Fibroblast of mammary gland (primary cell): ENCODE measurements around the gene PIGT.

Experiments
- DNase-seq: peaks from one replicate; pipeline ENCODE4 v3.0.0-alpha.2; 2010; ENCODE audit warnings: low read depth
- H3K4me3 ChIP-seq: 2 replicates; pipeline ENCODE4 v1.5.1; 2011; ENCODE audit warnings: low read depth, mild to moderate bottlenecking, low read length, moderate library complexity; ENCODE audit not compliant: control insufficient read depth
- TF ChIP-seq, protein P1 (sequence below): conservative IDR thresholded peaks from 2 replicates; pipeline ENCODE4 v1.5.1; 2011; ENCODE audit warnings: low read depth, low read length, inconsistent platforms; ENCODE audit not compliant: control insufficient read depth, insufficient read depth

PIGT gene

DNA sequence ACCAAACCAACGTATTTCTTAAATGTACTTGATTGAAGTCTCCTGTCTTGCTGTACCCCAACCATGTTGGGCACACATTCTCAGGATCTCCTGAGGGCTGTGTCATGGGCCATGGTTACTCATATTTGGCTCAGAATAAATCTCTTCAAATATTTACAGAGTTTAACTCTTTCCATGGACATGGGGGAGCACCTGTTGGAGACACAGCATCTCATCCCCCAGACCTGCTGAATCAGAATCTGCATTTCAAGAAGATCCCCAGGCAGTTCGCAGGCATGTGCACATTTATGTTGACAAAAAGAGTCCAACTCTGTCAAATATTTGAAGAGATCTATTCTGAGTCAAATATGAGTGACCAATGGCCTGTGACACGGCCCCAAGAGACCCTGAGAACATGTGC, 24.5 kb downstream of the PIGT start:
- TF ChIP-seq, protein P1, sequence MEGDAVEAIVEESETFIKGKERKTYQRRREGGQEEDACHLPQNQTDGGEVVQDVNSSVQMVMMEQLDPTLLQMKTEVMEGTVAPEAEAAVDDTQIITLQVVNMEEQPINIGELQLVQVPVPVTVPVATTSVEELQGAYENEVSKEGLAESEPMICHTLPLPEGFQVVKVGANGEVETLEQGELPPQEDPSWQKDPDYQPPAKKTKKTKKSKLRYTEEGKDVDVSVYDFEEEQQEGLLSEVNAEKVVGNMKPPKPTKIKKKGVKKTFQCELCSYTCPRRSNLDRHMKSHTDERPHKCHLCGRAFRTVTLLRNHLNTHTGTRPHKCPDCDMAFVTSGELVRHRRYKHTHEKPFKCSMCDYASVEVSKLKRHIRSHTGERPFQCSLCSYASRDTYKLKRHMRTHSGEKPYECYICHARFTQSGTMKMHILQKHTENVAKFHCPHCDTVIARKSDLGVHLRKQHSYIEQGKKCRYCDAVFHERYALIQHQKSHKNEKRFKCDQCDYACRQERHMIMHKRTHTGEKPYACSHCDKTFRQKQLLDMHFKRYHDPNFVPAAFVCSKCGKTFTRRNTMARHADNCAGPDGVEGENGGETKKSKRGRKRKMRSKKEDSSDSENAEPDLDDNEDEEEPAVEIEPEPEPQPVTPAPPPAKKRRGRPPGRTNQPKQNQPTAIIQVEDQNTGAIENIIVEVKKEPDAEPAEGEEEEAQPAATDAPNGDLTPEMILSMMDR = no peak
- no peak for DNase-seq
- no peak overlapping the region for H3K4me3 ChIP-seq

DNA sequence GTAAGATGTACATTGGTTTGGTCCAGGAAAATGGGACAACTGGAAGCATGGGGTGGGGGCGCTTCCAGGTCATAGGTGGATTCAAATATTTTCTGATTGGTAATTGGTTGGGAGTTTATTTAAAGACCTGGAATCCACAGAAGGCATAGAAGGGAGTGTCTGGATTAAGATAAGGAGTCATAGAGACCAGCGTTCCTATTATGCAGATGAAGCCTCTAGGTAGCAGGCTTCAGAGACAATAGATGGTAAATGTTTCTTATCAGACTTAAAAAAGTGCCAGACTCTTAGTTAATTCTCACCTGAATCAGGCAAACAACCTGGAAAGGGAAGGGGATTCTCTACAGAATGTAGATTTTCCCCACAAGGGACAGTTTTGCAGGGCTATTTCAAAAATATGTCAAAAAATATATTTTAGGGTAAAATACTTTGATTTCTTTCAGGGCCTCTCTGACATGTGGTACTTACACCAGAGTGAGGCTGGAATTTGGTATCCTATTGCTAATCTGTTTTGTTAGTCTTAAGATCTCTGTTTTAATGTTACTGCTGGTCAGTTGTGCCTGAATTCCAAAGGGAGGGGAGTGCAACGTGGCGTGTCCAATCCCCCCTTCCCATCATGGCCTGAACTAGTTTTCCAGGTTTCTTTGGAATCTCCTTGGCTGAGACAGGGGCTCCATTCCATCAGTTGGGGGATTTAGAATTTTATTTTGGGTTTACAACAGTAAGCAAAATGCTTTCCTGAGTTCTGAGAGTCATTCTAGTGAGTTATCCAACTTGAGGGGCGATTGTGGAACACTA, 25.1 kb downstream of the PIGT start:
- no peak for DNase-seq
- no peak overlapping the region for H3K4me3 ChIP-seq
- TF ChIP-seq, protein P1 = no peak

DNA sequence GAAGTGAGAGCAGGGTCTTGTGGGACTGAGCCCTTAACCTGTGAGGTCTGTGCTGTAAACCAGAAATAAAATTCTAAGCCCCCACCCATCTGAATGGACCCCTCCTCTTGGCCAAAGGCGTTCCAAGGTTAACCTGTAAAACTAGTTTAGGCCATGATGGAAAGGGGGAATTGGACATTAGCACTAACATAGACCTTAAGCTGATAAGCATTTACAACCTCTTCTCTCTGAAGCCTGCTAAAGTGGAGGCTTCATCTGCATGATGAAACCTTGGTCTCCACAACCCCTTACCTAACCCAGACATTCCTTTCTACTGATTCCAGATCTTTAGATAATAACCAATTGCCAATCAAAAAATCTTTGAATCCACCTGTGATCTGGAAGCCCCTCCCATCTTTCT, 25.8 kb downstream of the PIGT start:
- DNase-seq = no peak
- TF ChIP-seq, protein P1 = no peak
- no peak overlapping the region for H3K4me3 ChIP-seq

DNA sequence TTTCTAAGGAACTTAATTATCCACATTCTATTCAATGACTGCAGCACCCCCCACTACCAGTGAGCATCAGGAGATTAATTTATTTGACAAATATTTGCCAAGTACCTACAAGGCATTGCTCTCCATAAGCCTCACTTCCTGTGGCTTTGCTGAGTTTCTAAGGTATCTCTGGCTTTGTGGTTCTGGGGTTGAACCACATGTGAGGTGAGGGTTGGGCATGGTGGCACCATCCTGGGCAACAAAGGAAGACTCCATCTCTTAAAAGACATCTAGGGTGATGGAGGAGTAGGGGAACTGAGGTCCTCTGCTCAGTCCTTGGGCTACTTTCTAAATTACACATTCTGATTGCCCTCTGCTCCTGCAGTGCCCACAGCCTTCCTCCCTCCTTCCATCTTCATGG, 28.1 kb downstream of the PIGT start:
- DNase-seq = no peak
- TF ChIP-seq, protein P1 = no peak
- H3K4me3 ChIP-seq = no peak overlapping the region

DNA sequence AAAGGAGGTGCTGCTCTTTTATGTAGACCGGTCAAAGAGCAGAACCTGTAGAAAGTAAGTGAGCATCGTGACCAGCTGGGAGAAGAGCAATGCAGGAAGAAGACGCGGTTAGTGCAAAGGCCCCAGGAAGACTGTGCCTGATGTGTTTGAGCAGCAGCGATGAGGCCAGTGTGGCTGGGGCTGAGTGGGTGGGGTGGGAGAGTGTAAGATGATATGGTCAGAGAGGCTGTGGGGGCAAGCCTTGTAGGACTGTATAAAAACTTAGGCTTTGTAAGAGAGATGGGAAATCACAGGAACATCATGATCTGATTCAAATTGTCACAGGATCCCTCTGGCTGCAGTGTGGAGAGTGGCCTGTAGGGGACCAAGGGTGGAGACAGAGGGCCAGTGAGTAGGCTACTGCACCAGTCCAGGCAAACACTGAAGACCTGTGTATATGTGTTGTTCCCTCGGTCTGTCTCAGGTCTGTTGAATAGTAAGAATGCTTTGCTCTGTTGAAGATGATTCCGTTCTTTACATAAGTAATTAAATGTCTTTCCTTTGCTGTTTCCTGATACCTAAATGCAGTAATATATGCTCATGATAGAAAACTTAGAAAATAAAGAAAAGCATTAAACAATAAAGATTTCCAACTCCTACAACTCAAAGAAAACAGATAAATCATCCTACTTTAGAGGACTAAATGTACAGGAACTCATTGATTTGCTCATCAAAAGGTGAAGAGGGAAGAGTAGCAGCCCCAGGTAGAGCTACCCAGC, 30.0 kb downstream of the PIGT start:
- no peak overlapping the region for H3K4me3 ChIP-seq
- DNase-seq = peak; percentile 15
- TF ChIP-seq, protein P1 = peak; percentile 58

DNA sequence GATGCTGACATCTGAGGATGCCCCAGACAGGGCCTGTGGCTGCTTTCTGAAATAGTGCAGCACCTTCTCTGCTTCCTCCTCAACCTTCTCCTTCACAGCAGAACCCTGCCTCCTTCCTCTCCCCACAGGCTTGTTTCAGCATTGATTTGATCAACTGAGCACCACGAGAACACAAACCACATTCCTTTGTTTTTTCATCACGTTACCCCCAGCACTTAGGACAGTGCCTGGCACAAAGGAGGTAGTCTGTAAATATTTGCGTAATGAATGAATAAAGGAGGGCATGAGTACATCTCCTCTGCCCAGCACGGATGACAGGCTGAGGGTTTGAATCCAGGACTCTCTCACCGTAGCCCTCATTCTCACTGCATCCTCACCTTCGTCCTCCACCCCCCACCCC, 32.3 kb downstream of the PIGT start:
- TF ChIP-seq, protein P1 = no peak
- H3K4me3 ChIP-seq = no peak overlapping the region

More for the DNA sequence above, 32.3 kb downstream of the PIGT start:
- DNase-seq = no peak
